Measurements from ENCODE around the gene TUBB4B. TPM values are rescaled to one million over a fixed set of nuclear protein-coding genes. Genes with fewer than 3 reads are reported as not detected.
A peak's percentile ranks its signal among the peaks of the same experiment; 100 is the strongest.

TUBB4B gene
- total RNA-seq, 3 donors from 2014 or later: 286 to 379 (median 332) TPM

GRCh38 chr9:137253717-137254623 lies 12.9 kb downstream of the TUBB4B start:
- H3K9me3 ChIP-seq: no peaks in the 10 kb centered on the region
- peak in 1 of 3 donors; percentile 29 for DNase-seq

GRCh38 chr9:137254624-137255447 lies 13.7 kb downstream of the TUBB4B start, which contains the start of gene NELFB:
Gene NELFB, plus strand, starts transcription at chr9:137255327.
- peak; percentile 89 for ATAC-seq

More at GRCh38 chr9:137253717-137254623, 12.9 kb downstream of the TUBB4B start:
- intact Hi-C loops (cut with DNase I, micrococcal nuclease): no loop called here
- peak overlapping the region; percentile 96 for H3K4me3 ChIP-seq
- TF ChIP-seq CTCF (IDR thresholded peaks at IDR 0.05): no peak
- H3K4me1 ChIP-seq (ENCODE audit: low read depth): peaks cover 21% of the 10 kb centered on the region
- ATAC-seq: peak; percentile 38
- no peaks in the 10 kb centered on the region for H3K36me3 ChIP-seq (ENCODE audit: low read depth)

DNA sequence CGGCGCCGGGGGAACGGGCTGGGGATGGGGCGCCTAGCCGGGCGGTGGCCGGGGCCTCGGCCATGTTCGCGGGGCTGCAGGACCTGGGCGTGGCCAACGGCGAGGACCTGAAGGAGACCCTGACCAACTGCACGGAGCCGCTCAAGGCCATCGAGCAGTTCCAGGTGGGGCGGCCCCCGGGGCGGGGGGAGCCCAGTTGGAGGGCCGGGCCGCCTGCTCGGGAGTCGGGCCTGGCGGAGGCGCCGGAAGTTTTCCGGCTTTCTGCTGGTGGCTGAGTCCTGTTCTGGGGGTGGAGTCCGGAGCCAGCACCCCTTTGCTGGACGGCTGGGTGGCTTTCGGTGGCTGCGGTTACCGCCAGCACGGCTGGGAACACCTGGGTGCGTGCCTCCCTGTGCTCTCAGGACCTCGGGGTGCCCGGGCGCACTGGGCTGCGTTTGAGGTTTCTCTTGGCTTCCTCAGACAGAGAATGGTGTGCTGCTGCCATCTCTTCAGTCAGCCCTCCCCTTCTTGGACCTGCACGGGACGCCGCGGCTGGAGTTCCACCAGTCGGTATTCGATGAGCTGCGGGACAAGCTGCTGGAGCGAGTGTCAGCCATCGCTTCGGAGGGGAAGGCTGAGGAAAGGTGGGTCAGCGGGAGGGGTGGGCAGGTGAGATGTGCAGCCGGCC lies 14.5 kb downstream of the TUBB4B start:
- Histone ChIP-seq H3K4me3 (peak overlapping the region; percentile 96), H3K4me1 (ENCODE audit: low read depth) (peaks cover 21% of the 10 kb centered on the region), H3K36me3 (ENCODE audit: low read depth) (no peaks in the 10 kb centered on the region), H3K9me3 (no peaks in the 10 kb centered on the region)
- ATAC-seq (peak; percentile 43), DNase-seq (peak in 2 of 3 donors; percentile 62 to 84)
- intact Hi-C loops (cut with DNase I, micrococcal nuclease): no loop called here
- TF ChIP-seq CTCF (IDR thresholded peaks at IDR 0.05): no peak

More at GRCh38 chr9:137254624-137255447, 13.7 kb downstream of the TUBB4B start, which contains the start of gene NELFB:
- peaks cover 21% of the 10 kb centered on the region for H3K4me1 ChIP-seq (ENCODE audit: low read depth)
- H3K9me3 ChIP-seq: no peaks in the 10 kb centered on the region
- peak within 1 kb of the TSS; percentile 96 for H3K4me3 ChIP-seq
- TF ChIP-seq CTCF (IDR thresholded peaks at IDR 0.05): no peak
- peak; percentile 95 to 98 (median 96) for DNase-seq
- intact Hi-C loops (cut with DNase I, micrococcal nuclease): no loop called here
- no peaks in the 10 kb centered on the region for H3K36me3 ChIP-seq (ENCODE audit: low read depth)

GRCh38 chr9:137256362-137256761 lies 15.3 kb downstream of the TUBB4B start:
- Histone ChIP-seq H3K4me3 (no peak overlapping the region), H3K9me3 (no peaks in the 10 kb centered on the region), H3K4me1 (ENCODE audit: low read depth) (peaks cover 21% of the 10 kb centered on the region), H3K36me3 (ENCODE audit: low read depth) (no peaks in the 10 kb centered on the region)
- DNase-seq: no peak
- no peak for TF ChIP-seq CTCF (IDR thresholded peaks at IDR 0.05)
- intact Hi-C loops (cut with DNase I, micrococcal nuclease): no loop called here
- ATAC-seq: no peak

- no peak overlapping the region for H3K4me3 ChIP-seq
- DNase-seq: no peak
- H3K4me1 ChIP-seq (ENCODE audit: low read depth): peaks cover 21% of the 10 kb centered on the region
- no peaks in the 10 kb centered on the region for H3K9me3 ChIP-seq
- H3K36me3 ChIP-seq (ENCODE audit: low read depth): no peaks in the 10 kb centered on the region
- intact Hi-C loops (cut with DNase I, micrococcal nuclease): no loop called here
- TF ChIP-seq CTCF (IDR thresholded peaks at IDR 0.05): no peak
- no peak for ATAC-seq
Measured at GRCh38 chr9:137256856-137257255, 15.8 kb downstream of the TUBB4B start.
